ENCODE data around the gene PCDHGA10. TPM values are rescaled to one million over a fixed set of nuclear protein-coding genes. Genes with fewer than 3 reads are reported as not detected.

The PCDHGA10 gene
- total RNA-seq: 4.4 and 9.4 TPM in 2 replicates

DNA sequence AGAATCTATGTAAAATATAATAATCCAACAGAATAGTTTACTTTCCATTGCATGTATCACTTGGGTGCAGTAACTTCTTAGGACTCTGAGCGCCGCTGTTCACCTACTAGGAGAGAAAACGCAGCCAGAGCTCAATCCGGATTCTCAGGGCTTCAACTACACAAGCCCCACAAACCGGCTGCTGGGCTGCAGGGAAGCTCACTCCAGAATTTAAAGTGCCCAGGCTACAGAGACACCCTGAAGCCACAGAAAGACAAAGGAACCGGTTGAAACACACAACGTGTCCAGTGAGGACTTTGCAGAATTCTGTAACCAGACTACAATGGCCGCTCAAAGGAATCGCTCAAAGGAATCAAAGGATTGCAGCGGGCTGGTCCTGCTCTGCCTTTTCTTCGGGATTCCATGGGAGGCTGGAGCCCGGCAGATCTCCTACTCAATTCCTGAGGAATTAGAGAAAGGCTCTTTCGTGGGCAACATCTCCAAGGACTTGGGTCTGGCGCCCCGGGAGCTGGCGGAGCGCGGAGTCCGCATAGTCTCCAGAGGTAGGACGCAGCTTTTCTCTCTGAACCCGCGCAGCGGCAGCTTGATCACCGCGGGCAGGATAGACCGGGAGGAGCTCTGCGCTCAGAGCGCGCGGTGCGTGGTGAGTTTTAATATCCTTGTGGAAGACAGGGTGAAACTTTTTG, at the start of gene PCDHGA10:
Gene PCDHGA10 (plus strand): TSS at position 134 of the 686 bp plus-strand sequence. CDS start 189 bp downstream, at position 323.

GRCh38 chr5:141363952-141364660, 48.7 kb upstream of the PCDHGA10 start, which contains the start of gene PCDHGA5:
TSS of gene PCDHGA5 (plus strand) at chr5:141364162. CDS start at chr5:141364331, 169 bp downstream.

GRCh38 chr5:141369994-141370848, 42.6 kb upstream of the PCDHGA10 start, which contains the start of gene PCDHGB3:
TSS of gene PCDHGB3 (plus strand) at chr5:141370242. CDS start at chr5:141370395, 153 bp downstream.

DNA sequence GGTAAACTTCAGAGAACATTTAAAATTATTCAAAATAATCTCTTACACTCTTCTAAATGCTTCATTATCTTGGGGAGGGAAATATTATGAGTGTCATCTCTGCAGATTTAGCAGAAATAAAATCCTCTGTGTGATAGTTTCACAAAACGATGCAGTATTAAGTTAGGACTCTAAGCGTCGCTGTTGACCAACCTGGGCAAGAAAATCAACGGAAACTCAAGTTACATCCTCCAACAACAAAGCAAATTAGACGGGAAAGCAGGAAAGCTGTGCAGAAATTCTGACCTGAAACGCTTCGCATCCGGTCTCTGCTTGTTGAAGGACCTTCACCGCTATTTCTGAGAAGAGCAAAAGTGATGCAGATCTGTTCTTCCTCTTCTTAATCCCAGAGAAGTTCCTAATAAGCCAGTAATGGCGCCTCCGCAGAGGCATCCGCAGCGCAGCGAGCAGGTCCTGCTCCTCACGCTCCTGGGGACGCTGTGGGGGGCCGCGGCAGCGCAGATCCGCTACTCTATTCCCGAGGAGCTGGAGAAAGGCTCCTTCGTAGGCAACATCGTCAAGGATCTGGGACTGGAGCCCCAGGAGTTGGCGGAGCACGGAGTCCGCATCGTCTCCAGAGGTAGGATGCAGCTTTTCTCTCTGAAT, 39.0 kb upstream of the PCDHGA10 start, which contains the start of gene PCDHGA6:
Gene PCDHGA6 (plus strand): TSS at position 219 of the 645 bp plus-strand sequence. CDS start 193 bp downstream, at position 412.

DNA sequence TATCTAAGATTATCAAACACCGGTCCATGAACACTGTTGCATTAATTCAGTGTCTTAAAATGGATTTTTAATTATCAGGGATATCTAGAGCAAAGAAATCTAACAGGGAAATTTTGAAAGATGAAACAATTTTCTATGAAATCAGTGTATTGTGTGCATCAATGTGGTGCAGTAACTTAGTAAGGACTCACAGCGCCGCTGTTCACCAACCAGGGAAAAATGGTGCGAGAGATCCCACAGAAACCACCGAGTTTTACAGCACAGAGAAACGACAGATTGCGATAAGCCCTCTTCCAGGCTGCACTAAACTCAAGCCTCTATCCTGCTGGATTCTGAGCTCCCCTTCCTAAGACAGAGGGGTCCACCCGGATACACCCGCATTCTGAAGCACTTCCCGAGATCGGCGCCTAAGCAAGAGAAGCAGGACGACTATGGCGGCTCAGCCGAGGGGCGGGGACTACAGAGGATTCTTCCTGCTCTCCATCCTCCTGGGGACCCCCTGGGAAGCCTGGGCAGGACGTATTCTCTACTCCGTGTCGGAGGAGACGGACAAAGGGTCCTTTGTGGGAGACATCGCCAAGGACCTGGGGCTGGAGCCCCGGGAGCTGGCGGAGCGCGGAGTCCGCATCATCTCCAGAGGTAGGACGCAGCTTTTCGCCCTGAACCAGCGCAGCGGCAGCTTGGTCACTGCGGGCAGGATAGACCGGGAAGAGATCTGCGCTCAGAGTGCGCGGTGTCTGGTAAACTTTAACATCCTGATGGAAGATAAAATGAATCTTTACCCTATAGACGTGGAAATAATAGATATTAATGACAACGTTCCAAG, 30.1 kb upstream of the PCDHGA10 start, which contains the start of gene PCDHGA7:
Gene PCDHGA7 (plus strand): TSS at position 274 of the 826 bp plus-strand sequence. CDS start 158 bp downstream, at position 432.

DNA sequence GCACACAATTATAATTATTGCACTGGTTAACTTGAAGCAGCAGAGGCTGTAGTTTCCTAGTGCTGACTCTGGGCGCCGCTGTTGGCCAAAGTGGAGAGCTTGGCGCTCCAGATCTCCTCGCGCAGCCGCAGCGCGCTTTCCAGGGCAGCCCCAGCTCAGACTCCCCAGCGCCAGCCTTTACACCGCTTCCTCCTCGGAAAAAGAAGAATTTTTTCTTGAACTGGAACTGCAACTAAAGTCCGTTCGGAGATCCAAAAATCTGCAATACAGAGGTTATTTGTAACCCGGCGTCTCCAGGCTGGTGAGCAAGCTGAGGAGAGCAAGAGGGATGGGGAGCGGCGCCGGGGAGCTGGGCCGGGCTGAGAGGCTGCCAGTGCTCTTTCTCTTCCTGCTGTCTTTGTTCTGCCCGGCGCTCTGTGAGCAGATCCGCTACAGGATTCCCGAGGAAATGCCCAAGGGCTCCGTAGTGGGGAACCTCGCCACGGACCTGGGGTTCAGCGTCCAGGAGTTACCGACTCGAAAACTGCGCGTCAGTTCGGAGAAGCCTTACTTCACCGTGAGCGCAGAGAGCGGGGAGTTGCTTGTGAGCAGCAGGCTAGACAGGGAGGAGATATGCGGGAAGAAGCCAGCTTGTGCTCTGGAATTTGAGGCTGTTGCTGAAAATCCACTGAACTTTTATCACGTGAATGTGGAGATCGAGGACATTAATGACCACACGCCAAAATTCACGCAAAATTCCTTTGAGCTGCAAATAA, 25.1 kb upstream of the PCDHGA10 start, which contains the start of gene PCDHGB4:
Gene PCDHGB4 (plus strand): TSS at position 142 of the 755 bp plus-strand sequence. CDS start 187 bp downstream, at position 329.

GRCh38 chr5:141392429-141393198, 20.2 kb upstream of the PCDHGA10 start, which contains the start of gene PCDHGA8:
TSS of gene PCDHGA8 (plus strand) at chr5:141392633. CDS start at chr5:141392814, 181 bp downstream.

GRCh38 chr5:141397756-141398551, 14.8 kb upstream of the PCDHGA10 start, which contains the start of gene PCDHGB5:
TSS of gene PCDHGB5 (plus strand) at chr5:141397947. CDS start at chr5:141398128, 181 bp downstream.

DNA sequence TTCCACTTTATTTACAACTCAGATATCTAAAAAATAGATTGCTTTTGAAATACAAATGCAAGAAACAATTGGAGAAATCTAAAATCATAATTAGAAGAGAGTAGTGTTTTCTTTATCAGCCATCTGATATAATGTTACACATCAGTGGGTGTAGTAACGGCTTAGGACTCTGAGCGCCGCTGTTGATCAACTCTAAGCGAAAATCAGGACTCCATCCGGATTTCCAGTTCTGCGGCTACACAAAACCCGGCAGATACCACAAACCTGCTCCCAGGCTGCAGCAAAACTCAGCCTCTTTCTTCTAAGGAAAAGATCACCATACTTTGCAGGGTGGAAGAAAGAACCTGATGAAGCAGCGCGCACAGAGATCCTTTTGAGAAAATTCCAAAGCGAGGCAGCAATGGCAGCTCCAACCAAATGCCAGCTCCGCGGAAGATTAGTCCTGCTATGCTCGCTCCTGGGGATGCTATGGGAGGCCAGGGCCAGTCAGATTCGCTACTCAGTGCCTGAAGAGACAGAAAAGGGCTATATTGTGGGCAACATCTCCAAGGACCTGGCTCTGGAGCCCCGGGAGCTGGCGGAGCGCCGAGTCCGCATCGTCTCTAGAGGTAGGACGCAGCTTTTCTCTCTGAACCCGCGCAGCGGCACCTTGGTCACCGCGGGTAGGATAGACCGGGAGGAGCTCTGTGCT, 10.1 kb upstream of the PCDHGA10 start, which contains the start of gene PCDHGA9:
Gene PCDHGA9 (plus strand): TSS at position 226 of the 691 bp plus-strand sequence. CDS start 175 bp downstream, at position 401.

DNA sequence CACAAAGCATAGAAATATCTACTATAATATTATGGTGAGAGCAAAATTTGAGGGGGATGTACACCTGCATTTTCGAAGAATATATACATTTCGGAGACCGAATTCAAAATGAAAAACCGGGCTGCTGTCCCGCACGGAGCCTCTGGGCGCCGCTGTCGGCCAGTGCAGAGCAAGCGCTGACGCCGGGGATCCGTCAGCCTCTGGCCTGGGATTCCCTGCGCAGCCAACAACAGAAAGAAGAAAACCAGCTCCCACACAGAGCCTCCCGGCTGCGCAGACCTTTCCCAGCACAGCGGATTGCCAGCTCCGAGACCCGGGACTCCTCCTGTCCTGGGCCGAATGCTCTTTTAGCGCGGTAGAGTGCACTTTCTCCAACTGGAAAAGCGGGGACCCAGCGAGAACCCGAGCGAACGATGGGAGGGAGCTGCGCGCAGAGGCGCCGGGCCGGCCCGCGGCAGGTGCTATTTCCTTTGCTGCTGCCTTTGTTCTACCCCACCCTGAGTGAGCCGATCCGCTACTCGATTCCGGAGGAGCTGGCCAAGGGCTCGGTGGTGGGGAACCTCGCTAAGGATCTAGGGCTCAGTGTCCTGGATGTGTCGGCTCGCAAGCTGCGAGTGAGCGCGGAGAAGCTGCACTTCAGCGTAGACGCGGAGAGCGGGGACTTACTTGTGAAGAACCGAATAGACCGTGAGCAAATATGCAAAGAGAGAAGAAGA, 4.8 kb upstream of the PCDHGA10 start, which contains the start of gene PCDHGB6:
Gene PCDHGB6 (plus strand): TSS at position 232 of the 716 bp plus-strand sequence. CDS start 182 bp downstream, at position 414.

DNA sequence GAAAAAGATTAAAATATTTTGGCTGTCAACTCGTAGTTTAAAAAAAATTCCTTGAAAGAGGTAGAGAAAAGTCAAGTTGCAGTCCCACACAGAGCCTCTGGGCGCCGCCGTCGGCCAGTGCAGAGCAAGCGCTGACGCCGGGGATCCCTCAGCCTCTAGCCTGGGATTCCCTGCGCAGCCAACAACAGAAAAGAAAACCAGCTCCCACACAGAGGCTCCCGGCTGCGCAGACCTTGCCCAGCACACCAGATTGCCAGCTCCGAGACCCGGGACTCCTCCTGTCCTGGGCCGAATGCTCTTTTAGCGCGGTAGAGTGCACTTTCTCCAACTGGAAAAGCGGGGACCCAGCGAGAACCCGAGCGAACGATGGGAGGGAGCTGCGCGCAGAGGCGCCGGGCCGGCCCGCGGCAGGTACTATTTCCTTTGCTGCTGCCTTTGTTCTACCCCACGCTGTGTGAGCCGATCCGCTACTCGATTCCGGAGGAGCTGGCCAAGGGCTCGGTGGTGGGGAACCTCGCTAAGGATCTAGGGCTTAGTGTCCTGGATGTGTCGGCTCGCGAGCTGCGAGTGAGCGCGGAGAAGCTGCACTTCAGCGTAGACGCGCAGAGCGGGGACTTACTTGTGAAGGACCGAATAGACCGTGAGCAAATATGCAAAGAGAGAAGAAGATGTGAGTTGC, 4.8 kb downstream of the PCDHGA10 start, which contains the start of gene PCDHGB7:
Gene PCDHGB7 (plus strand): TSS at position 184 of the 679 bp plus-strand sequence. CDS start 183 bp downstream, at position 367.

GRCh38 chr5:141420855-141421488, 8.2 kb downstream of the PCDHGA10 start, which contains the start of gene PCDHGA11:
TSS of gene PCDHGA11 (plus strand) at chr5:141421051. CDS start at chr5:141421228, 177 bp downstream.

GRCh38 chr5:141430332-141431113, 17.7 kb downstream of the PCDHGA10 start, which contains the start of gene PCDHGA12:
TSS of gene PCDHGA12 (plus strand) at chr5:141430507. CDS start at chr5:141430760, 253 bp downstream.

All from placental epithelial cell (primary cell).